BLaER1 (cell line): Measurements from ENCODE around the gene TFAP2A.
A peak's percentile ranks its signal among the peaks of the same experiment; 100 is the strongest.

Experiments
- H3K27ac ChIP-seq: shearing (Covaris generic); formaldehyde crosslinking; 2 replicates; pipeline ENCODE4 v1.8.1; 2022
- H3K27me3 ChIP-seq: shearing (Covaris generic); formaldehyde crosslinking; 2 replicates; pipeline ENCODE4 v1.8.1; 2022
- H3K36me3 ChIP-seq: shearing (Covaris generic); formaldehyde crosslinking; 2 replicates; pipeline ENCODE4 v1.8.1; 2022
- H3K4me1 ChIP-seq: shearing (Covaris generic); formaldehyde crosslinking; 2 replicates; pipeline ENCODE4 v1.8.1; 2022
- H3K4me2 ChIP-seq: shearing (Covaris generic); formaldehyde crosslinking; 2 replicates; pipeline ENCODE4 v1.8.1; 2022
- H3K4me3 ChIP-seq: shearing (Covaris generic); formaldehyde crosslinking; 2 replicates; pipeline ENCODE4 v1.8.1; 2022
- H3K9ac ChIP-seq: shearing (Covaris generic); formaldehyde crosslinking; 2 replicates; pipeline ENCODE4 v1.8.1; 2022
- H3K9me3 ChIP-seq: shearing (Covaris generic); formaldehyde crosslinking; 2 replicates; pipeline ENCODE4 v1.8.1; 2022
- H4K20me1 ChIP-seq: shearing (Covaris generic); formaldehyde crosslinking; 2 replicates; pipeline ENCODE4 v1.8.1; 2022
- Cebpa-rat ChIP-seq: shearing (Covaris generic); IDR thresholded peaks from 2 replicates; pipeline ENCODE4 v1.8.1; 2022

TFAP2A gene

DNA sequence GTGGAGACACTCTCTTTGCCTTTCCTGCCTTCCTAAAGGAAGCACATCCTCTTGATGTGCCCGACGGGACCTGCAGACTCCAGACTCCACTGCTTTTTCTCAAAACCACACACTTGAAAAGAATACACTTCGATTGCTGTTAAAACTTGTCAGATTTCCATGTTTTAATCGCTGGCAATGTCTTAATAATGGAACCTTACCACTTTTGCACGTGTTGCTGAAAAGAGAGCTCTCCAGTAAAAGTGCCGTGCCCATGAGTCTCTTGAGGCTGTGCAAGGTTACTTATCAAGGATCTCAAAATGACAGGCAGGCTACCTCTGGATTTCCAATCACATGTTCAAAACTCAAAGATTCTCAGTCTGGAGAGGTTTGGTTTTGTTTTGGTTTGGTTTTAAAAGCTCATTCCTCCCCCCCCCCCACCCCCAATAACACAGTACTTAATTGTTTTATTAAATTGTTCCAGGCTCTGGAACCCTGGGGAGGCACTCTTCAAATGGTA, 12.0 kb upstream of the TFAP2A start:
- Histone ChIP-seq H3K9me3 (peaks cover 17% of the 10 kb centered on the region; the same call in 1 of the 2 replicates), H3K4me2 (peak overlapping the region; percentile 61), H3K27me3 (peaks cover 66% of the 10 kb centered on the region), H3K36me3 (no peaks in the 10 kb centered on the region), H3K9ac (no peak overlapping the region), H4K20me1 (peaks cover 20% of the 10 kb centered on the region), H3K27ac (no peak overlapping the region), H3K4me3 (peak overlapping the region; percentile 56; the same call in 1 of the 2 replicates), H3K4me1 (peaks cover 26% of the 10 kb centered on the region)
- no peak for TF ChIP-seq Cebpa-rat

DNA sequence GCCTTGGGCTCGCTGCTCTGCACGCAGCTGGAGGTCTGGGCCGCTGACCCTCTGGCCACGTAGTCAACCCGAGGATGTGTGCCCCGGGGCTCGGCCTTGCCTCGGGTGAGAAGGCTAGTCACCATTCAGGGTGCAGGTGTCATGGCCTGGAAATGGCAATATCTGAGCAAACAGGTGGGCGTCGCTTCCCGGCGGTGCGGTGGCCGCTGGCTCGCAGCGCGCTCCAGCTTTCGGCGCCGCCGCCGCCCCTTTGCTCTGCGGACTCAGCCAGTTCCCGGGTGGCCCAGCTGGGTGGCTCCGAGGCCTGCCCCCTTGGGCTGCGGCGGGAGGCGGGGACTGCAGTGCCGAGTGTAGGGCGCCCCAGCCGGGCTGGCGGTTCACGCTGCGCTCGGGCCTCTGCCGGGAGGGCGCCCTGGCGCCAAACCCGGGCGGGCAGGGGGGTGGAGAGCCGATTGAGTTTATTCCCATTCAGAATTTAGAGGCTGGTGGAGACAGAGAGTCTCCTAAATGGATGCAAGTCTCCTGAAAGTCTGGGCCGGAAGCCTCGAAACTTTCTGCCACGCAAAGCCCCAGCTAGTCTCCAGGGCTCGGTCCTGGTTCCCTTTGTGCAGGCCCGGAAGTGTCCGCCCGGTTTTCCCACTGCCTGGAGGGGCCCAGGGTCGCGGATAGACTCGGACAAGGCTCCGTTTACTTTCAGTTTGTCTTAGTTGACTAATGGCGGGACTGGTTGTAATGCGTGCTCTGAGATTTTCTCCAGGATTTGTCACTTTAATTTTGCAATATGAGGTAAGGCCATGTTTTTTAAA, 11.3 kb upstream of the TFAP2A start:
- Histone ChIP-seq H3K27me3 (peaks cover 72% of the 10 kb centered on the region), H4K20me1 (peaks cover 27% of the 10 kb centered on the region), H3K27ac (no peak overlapping the region), H3K9ac (no peak overlapping the region), H3K9me3 (peaks cover 17% of the 10 kb centered on the region; the same call in 1 of the 2 replicates), H3K4me2 (peak overlapping the region; percentile 61), H3K4me3 (peak overlapping the region; percentile 56), H3K4me1 (peaks cover 26% of the 10 kb centered on the region), H3K36me3 (no peaks in the 10 kb centered on the region)
- TF ChIP-seq Cebpa-rat = no peak

DNA sequence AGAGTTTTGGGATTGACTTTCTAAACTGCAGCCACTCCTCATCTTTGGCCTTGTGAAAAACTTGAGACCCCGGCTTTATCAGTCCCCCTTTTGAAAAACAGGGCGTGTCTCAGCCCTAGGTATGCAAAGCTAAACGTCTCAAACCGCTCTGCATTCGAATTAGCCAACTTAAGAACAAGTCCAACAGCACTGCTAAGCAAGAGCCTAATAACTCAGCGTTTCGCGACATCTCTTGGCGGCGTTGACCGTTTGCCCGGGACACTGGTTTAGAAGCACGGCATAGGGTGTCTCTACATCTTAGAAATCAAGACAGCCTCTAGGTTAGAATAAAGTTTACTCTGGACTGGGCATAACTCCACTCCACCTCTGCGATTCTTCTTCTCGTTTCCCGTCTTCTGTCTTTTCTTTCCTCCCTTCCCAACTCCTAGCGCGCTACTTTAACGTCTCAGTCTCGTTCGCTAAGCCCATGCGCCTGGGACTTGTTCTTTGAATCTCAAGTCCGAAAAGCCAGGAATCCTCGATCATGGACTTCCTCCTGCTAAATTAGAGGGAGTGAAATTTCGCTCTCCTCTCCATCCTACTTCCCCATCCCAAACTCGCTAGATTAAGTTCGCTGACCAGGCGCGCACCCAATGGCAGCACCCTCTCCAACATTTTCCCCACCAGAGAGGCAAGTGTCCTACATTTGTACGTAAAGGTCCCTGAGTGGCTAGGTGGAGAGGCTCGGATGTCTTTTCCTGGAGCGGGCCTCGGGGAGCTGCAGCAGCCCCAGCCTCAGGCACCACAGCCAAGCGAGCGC, 10.5 kb upstream of the TFAP2A start:
- Histone ChIP-seq H3K9me3 (peaks cover 17% of the 10 kb centered on the region; the same call in 1 of the 2 replicates), H3K9ac (no peak overlapping the region), H3K27ac (no peak overlapping the region), H3K4me2 (no peak overlapping the region), H3K27me3 (peaks cover 80% of the 10 kb centered on the region), H3K4me3 (no peak overlapping the region), H3K36me3 (no peaks in the 10 kb centered on the region), H3K4me1 (peaks cover 26% of the 10 kb centered on the region), H4K20me1 (peaks cover 35% of the 10 kb centered on the region)
- no peak for TF ChIP-seq Cebpa-rat

DNA sequence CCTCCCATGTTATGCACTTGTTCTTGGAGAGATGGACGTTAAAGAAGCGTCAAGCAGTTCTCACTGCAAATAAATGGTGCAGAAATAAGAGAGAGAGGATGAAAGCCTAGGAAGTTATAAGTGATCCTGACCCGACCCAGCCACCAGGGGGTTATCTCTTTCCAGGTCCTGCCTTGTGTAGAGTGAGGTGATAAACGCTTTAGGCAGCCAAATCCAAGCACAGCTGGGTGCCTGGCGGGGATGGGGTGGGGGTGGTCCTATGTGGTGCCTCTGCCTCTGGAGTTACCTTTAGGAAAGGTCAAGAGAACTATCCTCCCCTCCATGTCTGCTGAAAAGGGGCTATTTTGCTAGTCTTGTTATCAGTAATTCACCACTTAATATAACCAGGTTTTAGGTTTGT, 9.2 kb upstream of the TFAP2A start:
- Histone ChIP-seq H3K27me3 (peaks cover 94% of the 10 kb centered on the region), H3K9me3 (peaks cover 17% of the 10 kb centered on the region; the same call in 1 of the 2 replicates), H4K20me1 (peaks cover 45% of the 10 kb centered on the region), H3K9ac (no peak overlapping the region), H3K4me2 (peak overlapping the region; percentile 75), H3K4me1 (peaks cover 31% of the 10 kb centered on the region), H3K36me3 (no peaks in the 10 kb centered on the region), H3K27ac (no peak overlapping the region), H3K4me3 (no peak overlapping the region)
- TF ChIP-seq Cebpa-rat = no peak

DNA sequence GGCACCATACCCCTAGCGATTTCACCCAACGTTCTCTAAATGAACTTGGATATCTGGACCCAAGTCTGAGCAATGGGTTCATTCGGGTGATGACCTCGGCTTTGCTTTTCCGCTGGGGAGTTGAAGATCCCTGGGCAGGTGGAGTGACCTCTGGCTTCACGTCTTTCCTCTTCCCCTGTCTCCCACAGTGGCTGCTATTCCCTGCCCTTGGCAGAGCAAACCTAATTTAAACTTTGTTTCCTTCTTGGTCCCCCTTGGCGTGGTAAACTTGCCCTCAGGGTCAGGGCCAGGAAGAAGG, 7.8 kb upstream of the TFAP2A start:
- Histone ChIP-seq H3K36me3 (no peaks in the 10 kb centered on the region), H3K4me3 (no peak overlapping the region), H4K20me1 (peaks cover 59% of the 10 kb centered on the region), H3K27ac (no peak overlapping the region), H3K9me3 (peaks cover 17% of the 10 kb centered on the region; the same call in 1 of the 2 replicates), H3K9ac (no peak overlapping the region), H3K27me3 (peaks cover 100% of the 10 kb centered on the region), H3K4me2 (peak overlapping the region; percentile 75), H3K4me1 (peaks cover 42% of the 10 kb centered on the region)
- no peak for TF ChIP-seq Cebpa-rat

DNA sequence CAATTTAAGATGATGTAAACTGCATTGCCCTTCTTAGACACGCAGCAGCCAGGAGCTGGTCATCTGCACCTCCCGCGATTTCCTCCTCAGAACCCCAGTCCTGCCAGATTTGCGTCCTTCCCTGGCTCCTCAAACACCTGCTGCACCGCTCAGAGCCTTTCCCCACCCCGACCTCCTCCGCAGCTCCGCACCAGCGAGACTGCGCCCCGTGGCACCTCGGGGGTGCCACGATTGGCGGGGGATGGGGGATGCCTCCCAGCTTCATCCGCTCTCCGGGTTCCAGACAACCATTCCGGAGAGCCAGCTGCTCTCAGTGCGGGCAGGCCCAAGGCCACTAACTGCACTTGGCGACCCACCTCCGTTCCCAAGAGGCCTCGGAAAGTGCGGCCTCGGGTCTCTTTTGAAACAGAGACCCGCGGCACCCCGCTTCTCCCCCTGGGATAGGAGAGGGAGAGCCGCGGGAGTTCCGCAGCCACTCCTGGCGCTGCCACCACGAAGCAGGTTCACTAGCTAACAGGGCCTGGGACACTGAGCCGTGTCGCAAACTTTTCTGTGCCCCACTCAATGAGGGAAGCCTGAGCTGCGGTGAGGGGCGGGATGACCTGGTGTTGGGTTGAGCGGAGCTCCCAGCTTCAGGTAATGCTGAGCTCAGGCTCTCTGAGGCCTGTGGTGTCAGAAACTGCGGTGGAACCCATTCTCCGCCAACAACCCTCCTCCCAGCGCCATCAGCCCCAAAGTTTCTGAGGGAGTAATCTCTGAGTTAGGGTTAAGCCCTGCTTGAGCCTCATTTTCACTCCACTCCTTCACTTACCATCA, 7.3 kb upstream of the TFAP2A start:
- TF ChIP-seq Cebpa-rat = no peak
- no peak overlapping the region for H3K27ac ChIP-seq
- H3K27me3 ChIP-seq = peaks cover 100% of the 10 kb centered on the region
- H3K4me1 ChIP-seq = peaks cover 42% of the 10 kb centered on the region
- H4K20me1 ChIP-seq = peaks cover 64% of the 10 kb centered on the region
- no peak overlapping the region for H3K9ac ChIP-seq
- no peaks in the 10 kb centered on the region for H3K36me3 ChIP-seq
- H3K9me3 ChIP-seq = peaks cover 17% of the 10 kb centered on the region; the same call in 1 of the 2 replicates
- H3K4me2 ChIP-seq = no peak overlapping the region
- no peak overlapping the region for H3K4me3 ChIP-seq

DNA sequence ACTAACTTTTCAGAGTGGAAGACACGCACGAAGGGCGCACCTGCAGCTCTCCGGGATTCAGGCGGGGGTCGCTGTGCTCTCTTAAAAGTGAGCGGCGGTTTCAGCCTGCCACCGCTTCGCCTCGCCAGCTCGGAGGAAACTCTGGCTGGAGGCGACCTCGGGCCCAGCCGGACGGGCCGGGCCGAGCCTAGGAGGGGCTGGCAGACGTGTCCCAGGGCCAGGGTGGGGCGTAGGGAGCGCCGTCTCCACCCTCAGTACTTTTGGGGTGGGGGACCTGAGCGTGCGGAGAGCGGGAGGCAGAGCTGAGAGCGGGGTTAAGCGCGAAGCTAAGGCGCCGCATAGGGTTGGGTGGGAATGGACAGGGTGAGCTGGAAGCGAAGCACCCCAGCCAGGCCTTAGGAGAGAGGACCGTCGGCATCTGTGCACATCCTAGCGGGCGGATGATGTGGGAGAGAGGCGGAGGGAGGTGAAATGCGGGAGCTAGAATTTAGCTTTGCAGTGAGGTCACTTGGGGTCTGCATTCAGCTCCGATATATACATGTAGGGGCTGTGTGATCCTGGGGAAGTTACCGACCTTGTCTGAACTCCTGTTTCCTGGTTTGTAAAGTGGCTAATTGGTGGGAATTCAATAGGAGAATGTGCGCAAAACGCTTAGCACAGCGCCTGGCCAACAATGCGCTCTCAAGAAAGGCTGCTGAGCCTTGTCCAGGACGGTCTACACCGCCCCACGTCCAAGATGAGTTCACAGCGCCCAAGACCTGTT, 6.5 kb upstream of the TFAP2A start:
- Histone ChIP-seq H3K9me3 (peaks cover 17% of the 10 kb centered on the region; the same call in 1 of the 2 replicates), H3K27me3 (peaks cover 100% of the 10 kb centered on the region), H3K4me2 (no peak overlapping the region), H3K4me1 (peaks cover 38% of the 10 kb centered on the region), H3K4me3 (no peak overlapping the region), H3K36me3 (no peaks in the 10 kb centered on the region), H4K20me1 (peaks cover 72% of the 10 kb centered on the region), H3K27ac (no peak overlapping the region), H3K9ac (no peak overlapping the region)
- TF ChIP-seq Cebpa-rat = no peak

DNA sequence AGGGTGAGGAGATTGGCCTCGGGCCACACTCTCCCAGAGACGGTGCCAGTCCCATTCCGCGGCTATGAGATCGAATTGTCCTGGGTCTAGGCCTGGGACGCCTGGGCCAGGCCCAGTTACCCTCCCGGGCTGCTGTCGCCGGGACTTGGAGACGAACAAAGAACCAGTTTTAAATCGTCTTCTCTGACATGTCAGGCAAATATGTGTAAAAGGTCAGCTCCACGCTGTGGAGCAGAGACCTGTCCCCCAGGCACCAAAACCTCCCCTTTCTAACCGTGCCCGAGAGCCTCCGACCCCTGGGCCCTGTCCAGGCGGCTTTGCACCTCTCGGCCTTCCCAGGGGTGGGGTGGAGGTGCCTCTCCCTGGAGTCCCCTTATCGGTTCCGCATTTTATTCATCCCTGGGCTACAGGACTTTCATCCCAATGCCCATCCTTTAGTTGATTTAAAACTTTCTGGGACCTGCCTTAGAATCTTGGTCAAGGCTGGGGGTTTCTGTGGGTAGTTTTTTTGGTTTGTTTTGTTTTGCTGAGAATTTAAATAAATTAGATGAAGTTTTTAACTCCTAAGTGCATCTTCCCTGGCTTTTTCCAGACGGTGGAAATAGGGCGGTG, 5.8 kb upstream of the TFAP2A start:
- no peaks in the 10 kb centered on the region for H3K36me3 ChIP-seq
- H3K27me3 ChIP-seq = peaks cover 100% of the 10 kb centered on the region
- TF ChIP-seq Cebpa-rat = no peak
- peaks cover 34% of the 10 kb centered on the region for H3K4me1 ChIP-seq
- no peak overlapping the region for H3K4me3 ChIP-seq
- peaks cover 12% of the 10 kb centered on the region; the same call in 1 of the 2 replicates for H3K9me3 ChIP-seq
- no peak overlapping the region for H3K4me2 ChIP-seq
- H3K9ac ChIP-seq = no peak overlapping the region
- H3K27ac ChIP-seq = no peak overlapping the region
- peaks cover 79% of the 10 kb centered on the region for H4K20me1 ChIP-seq
